ENCODE results near the gene DGKB.

DNA sequence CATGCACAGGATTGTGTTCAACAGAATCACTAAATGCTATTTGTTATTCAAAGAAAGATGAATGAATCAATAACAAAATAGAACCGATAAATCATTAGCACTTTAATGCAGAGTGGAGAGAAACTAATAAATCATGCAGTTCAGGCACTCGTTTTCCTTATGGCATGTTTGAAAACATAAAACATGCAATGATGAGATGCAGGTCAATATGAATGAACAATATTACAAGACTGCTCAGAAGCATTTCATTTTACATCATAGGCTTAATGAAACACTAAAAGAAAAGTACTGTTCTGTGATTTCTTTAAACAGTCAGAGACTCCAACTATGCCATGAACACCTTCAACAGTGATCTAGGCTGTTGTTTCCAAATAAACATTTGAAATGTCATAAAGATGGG lies 755.0 kb downstream of the DGKB start:
- TF ChIP-seq, protein P1, sequence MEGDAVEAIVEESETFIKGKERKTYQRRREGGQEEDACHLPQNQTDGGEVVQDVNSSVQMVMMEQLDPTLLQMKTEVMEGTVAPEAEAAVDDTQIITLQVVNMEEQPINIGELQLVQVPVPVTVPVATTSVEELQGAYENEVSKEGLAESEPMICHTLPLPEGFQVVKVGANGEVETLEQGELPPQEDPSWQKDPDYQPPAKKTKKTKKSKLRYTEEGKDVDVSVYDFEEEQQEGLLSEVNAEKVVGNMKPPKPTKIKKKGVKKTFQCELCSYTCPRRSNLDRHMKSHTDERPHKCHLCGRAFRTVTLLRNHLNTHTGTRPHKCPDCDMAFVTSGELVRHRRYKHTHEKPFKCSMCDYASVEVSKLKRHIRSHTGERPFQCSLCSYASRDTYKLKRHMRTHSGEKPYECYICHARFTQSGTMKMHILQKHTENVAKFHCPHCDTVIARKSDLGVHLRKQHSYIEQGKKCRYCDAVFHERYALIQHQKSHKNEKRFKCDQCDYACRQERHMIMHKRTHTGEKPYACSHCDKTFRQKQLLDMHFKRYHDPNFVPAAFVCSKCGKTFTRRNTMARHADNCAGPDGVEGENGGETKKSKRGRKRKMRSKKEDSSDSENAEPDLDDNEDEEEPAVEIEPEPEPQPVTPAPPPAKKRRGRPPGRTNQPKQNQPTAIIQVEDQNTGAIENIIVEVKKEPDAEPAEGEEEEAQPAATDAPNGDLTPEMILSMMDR (IDR thresholded peaks at IDR 0.05), result no peak
- TF ChIP-seq USF1 (IDR thresholded peaks at IDR 0.05; ENCODE audit: borderline replicate concordance, low read depth), result no peak
- TF ChIP-seq POLR2AphosphoS5 (IDR thresholded peaks at IDR 0.05; ENCODE audit: low read depth, low read length), result no peak
- no peak for TF ChIP-seq JUND (IDR thresholded peaks at IDR 0.05)
- TF ChIP-seq MAX (IDR thresholded peaks at IDR 0.05; ENCODE audit: low read depth), result no peak
- no peak for TF ChIP-seq EP300 (IDR thresholded peaks at IDR 0.05; ENCODE audit: borderline replicate concordance in 1 of 2, low read depth in 1 of 2, low read length in 1 of 2)
- TF ChIP-seq TAF1 (IDR thresholded peaks at IDR 0.05; ENCODE audit: borderline replicate concordance, low read depth, low read length), result no peak
- no peak for TF ChIP-seq FOSL2 (IDR thresholded peaks at IDR 0.05; ENCODE audit: borderline replicate concordance, low read depth)
- TF ChIP-seq NRF1 (IDR thresholded peaks at IDR 0.05; ENCODE audit: low read depth, low read length), result no peak
- no peak for TF ChIP-seq GABPA (IDR thresholded peaks at IDR 0.05; ENCODE audit: low read depth)
- TF ChIP-seq YY1 (IDR thresholded peaks at IDR 0.05; ENCODE audit: low read depth), result no peak
- TF ChIP-seq FOXM1 (IDR thresholded peaks at IDR 0.05; ENCODE audit: low read depth), result no peak
- TF ChIP-seq, protein P2, sequence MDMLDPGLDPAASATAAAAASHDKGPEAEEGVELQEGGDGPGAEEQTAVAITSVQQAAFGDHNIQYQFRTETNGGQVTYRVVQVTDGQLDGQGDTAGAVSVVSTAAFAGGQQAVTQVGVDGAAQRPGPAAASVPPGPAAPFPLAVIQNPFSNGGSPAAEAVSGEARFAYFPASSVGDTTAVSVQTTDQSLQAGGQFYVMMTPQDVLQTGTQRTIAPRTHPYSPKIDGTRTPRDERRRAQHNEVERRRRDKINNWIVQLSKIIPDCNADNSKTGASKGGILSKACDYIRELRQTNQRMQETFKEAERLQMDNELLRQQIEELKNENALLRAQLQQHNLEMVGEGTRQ (IDR thresholded peaks at IDR 0.05; ENCODE audit: borderline replicate concordance, low read depth, low read length), result no peak
- TF ChIP-seq ZBTB33 (IDR thresholded peaks at IDR 0.05; ENCODE audit: borderline replicate concordance, low read depth), result no peak

All from SK-N-SH (cell line).